B cell (primary cell): ENCODE measurements around the gene STXBP6. TPM values are rescaled to one million over a fixed set of nuclear protein-coding genes. Genes with fewer than 3 reads are reported as not detected.

Experiments
- ATAC-seq: fragments of 200-7000 bp; cut with Tn5 transposase; one replicate; pipeline ENCODE4 v1.10.0; 2021; ENCODE audit warnings: low read depth, mild to moderate bottlenecking, moderate number of reproducible peaks, moderate library complexity
- CTCF ChIA-PET: fragments of 350-600 bp; sonication (Branson Sonifier 250); formaldehyde crosslinking; loops from one replicate; lab custom pipeline; 2021; ENCODE audit warnings: antibody characterized with exemption, inconsistent platforms; lab: Charles Lee
- POLR2A ChIA-PET: fragments of 350-600 bp; sonication (Branson Sonifier 250); formaldehyde crosslinking; loops from one replicate; lab custom pipeline; 2021; ENCODE audit warnings: antibody characterized with exemption; lab: Charles Lee
- DNase-seq: peaks from one replicate; pipeline ENCODE4 v3.0.0; 2013
- H2AFZ ChIP-seq: 2 replicates; pipeline ENCODE4 v1.6.1; 2012; ENCODE audit warnings: mild to moderate bottlenecking, low read depth, low read length; ENCODE audit not compliant: insufficient read depth, poor library complexity, severe bottlenecking
- H3K27ac ChIP-seq, 2 donors: 1 replicate in 1 of 2; 2 replicates in 1 of 2; pipeline ENCODE4 v1.5.1; 2012 to 2013; ENCODE audit warnings: low read length in 2 of 2, mild to moderate bottlenecking in 2 of 2, moderate library complexity in 1 of 2
- H3K27me3 ChIP-seq, 4 experiments: fragments of 200-600 bp in 1 of 4; sonication (generic) in 1 of 4; replicated peaks in 1 of 4; 1 replicate in 2 of 4; 2 replicates in 2 of 4; pipeline versions ENCODE4 v1.6.1 to v1.7.0; 2013 to 2016; ENCODE audit warnings: low read length in 3 of 4, mild to moderate bottlenecking in 2 of 4, mixed read lengths in 1 of 4, moderate library complexity in 1 of 4; ENCODE audit not compliant: insufficient read depth in 4 of 4, control insufficient read depth in 3 of 4; ENCODE audit errors: control extremely low read depth in 1 of 4
- H3K36me3 ChIP-seq, 2 experiments: replicated peaks in 1 of 2; 1 replicate in 1 of 2; 2 replicates in 1 of 2; pipeline versions ENCODE4 v1.6.1 to v1.7.1; 2013; ENCODE audit warnings: low read length in 1 of 2; ENCODE audit not compliant: insufficient read depth in 2 of 2, control insufficient read depth in 1 of 2; ENCODE audit errors: control extremely low read depth in 1 of 2, extremely low read depth in 1 of 2
- H3K4me1 ChIP-seq, 2 donors: fragments of 200-600 bp in 1 of 2; sonication (generic) in 1 of 2; 1 replicate in 1 of 2; 2 replicates in 1 of 2; pipeline versions ENCODE4 v1.5.1 to v1.6.1; 2013 to 2017; ENCODE audit warnings: low read length in 2 of 2; ENCODE audit not compliant: control insufficient read depth in 2 of 2, insufficient read depth in 2 of 2
- H3K4me2 ChIP-seq: replicated peaks from 2 replicates; pipeline ENCODE3; 2012; ENCODE audit warnings: mild to moderate bottlenecking, low read depth, low read length; ENCODE audit not compliant: poor library complexity, severe bottlenecking
- H3K4me3 ChIP-seq, 5 experiments: fragments of 200-600 bp in 1 of 5; sonication (generic) in 1 of 5; 1 replicate in 3 of 5; 2 replicates in 2 of 5; pipeline versions ENCODE4 v1.5.1 to v1.7.0; 2011 to 2016; ENCODE audit warnings: low read length in 4 of 5, mild to moderate bottlenecking in 4 of 5, low read depth in 2 of 5, control low read depth in 1 of 5, moderate library complexity in 1 of 5; ENCODE audit not compliant: insufficient read depth in 1 of 5; ENCODE audit errors: control extremely low read depth in 1 of 5, extremely low read depth in 1 of 5
- H3K79me2 ChIP-seq: fragments of 200-600 bp; sonication (generic); one replicate; pipeline ENCODE4 v1.6.0; 2016; ENCODE audit warnings: low read length; ENCODE audit not compliant: control insufficient read depth, insufficient read depth
- H3K9ac ChIP-seq: fragments of 200-600 bp; sonication (generic); 2 replicates; pipeline ENCODE4 v1.6.1; 2017; ENCODE audit warnings: mild to moderate bottlenecking, low read length, moderate library complexity
- H3K9me3 ChIP-seq, 3 donors: one replicate each; pipeline versions ENCODE4 v1.6.1 to v1.7.1; 2013; ENCODE audit warnings: low read length in 2 of 3; ENCODE audit not compliant: control insufficient read depth in 2 of 3, insufficient read depth in 1 of 3; ENCODE audit errors: control extremely low read depth in 1 of 3
- H4K20me1 ChIP-seq: 2 replicates; pipeline ENCODE4 v1.6.0; 2012; ENCODE audit warnings: mild to moderate bottlenecking, low read length; ENCODE audit not compliant: insufficient read depth, control insufficient read depth, poor library complexity, severe bottlenecking
- H3K27ac Mint-ChIP-seq: one replicate; pipeline ENCODE4 v1.8.0; 2021; ENCODE audit warnings: mixed read lengths
- H3K27me3 Mint-ChIP-seq: one replicate; pipeline ENCODE4 v1.8.0; 2021; ENCODE audit warnings: mixed read lengths
- H3K4me1 Mint-ChIP-seq: one replicate; pipeline ENCODE4 v1.8.0; 2021; ENCODE audit warnings: mixed read lengths
- H3K4me3 Mint-ChIP-seq: one replicate; pipeline ENCODE4 v1.8.0; 2021; ENCODE audit warnings: mixed read lengths
- H3K9me3 Mint-ChIP-seq: one replicate; pipeline ENCODE4 v1.8.0; 2022; ENCODE audit warnings: mixed read lengths; ENCODE audit not compliant: insufficient read depth
- CTCF ChIP-seq: fragments of 200-600 bp; IDR thresholded peaks from one replicate; pipeline ENCODE4 v1.8.0; 2022; ENCODE audit warnings: antibody characterized with exemption, mild to moderate bottlenecking
- EZH2 ChIP-seq: IDR thresholded peaks from 2 replicates; pipeline ENCODE4 v1.6.1; 2012; ENCODE audit warnings: borderline replicate concordance, low read depth, mild to moderate bottlenecking, moderate library complexity, low read length; ENCODE audit not compliant: insufficient read depth, poor library complexity, severe bottlenecking
- WGBS: methylation state at CpG from one replicate; pipeline ENCODE4 v1.1.5; 2013; ENCODE audit warnings: missing lambda C conversion rate; ENCODE audit not compliant: insufficient coverage; 5-methylcytosine and 5-hydroxymethylcytosine counted together
- intact Hi-C: fragments of 100-400 bp; cut with micrococcal nuclease; formaldehyde crosslinking; loops from one replicate; pipeline ENCODE4 v1.10.0; 2022
- polyA plus RNA-seq: library from polyadenylated mRNA; depleted of rRNA; stranded (reverse); fragments of >200 nt; gene quantifications from 2 replicates; pipeline ENCODE4 v1.2.3, GENCODE V29; 2012
- total RNA-seq, 2 donors: library from RNA; stranded (reverse); fragments of 120-200 nt in 1 of 2; gene quantifications; 1 replicate in 1 of 2; 2 replicates in 1 of 2; pipeline versions ENCODE4 v1.2.3 to v1.2.4, GENCODE V29; 2013 to 2022

The STXBP6 gene
- total and polyA plus RNA-seq, 2 donors (not counting 1 experiment from before 2014, with no cell fraction given): 0.01 TPM; not detected in 1

GRCh38 chr14:24999157-24999556 is 50.8 kb downstream of the STXBP6 start:
- H3K27ac ChIP-seq: no peak overlapping the region
- ATAC-seq (no peak), DNase-seq (no peak)
- no peaks in the 10 kb centered on the region for H3K36me3 ChIP-seq
- no peak overlapping the region for H3K27ac Mint-ChIP-seq
- ChIA-PET POLR2A (no interaction called here), CTCF (no interaction called here)
- no peak overlapping the region for H3K4me3 Mint-ChIP-seq
- intact Hi-C loops: no loop called here
- H3K27me3 Mint-ChIP-seq: no peaks in the 10 kb centered on the region
- H3K79me2 ChIP-seq: no peaks in the 10 kb centered on the region
- no peak overlapping the region for H3K4me2 ChIP-seq
- H3K27me3 ChIP-seq: no peaks in the 10 kb centered on the region
- H3K4me1 ChIP-seq: no peaks in the 10 kb centered on the region
- no peaks in the 10 kb centered on the region for H3K9me3 ChIP-seq
- H3K4me3 ChIP-seq: no peak overlapping the region
- no peaks in the 10 kb centered on the region for H4K20me1 ChIP-seq
- 100% methylated on average over 1 of the region's 4 CpGs for WGBS
- no peak overlapping the region for H2AFZ ChIP-seq
- TF ChIP-seq CTCF (no peak), EZH2 (no peak)
- no peaks in the 10 kb centered on the region for H3K4me1 Mint-ChIP-seq
- H3K9me3 Mint-ChIP-seq: no peaks in the 10 kb centered on the region
- H3K9ac ChIP-seq: no peak overlapping the region

GRCh38 chr14:24996930-24997725 is 52.8 kb downstream of the STXBP6 start:
- intact Hi-C loops: no loop called here
- POLR2A ChIA-PET: no interaction called here
- WGBS: 72% methylated on average over 3 of the region's 6 CpGs

More at GRCh38 chr14:24996930-24997725, 52.8 kb downstream of the STXBP6 start:
- Mint-ChIP-seq H3K27ac (no peak overlapping the region), H3K27me3 (no peaks in the 10 kb centered on the region), H3K4me1 (no peaks in the 10 kb centered on the region), H3K4me3 (no peak overlapping the region), H3K9me3 (no peaks in the 10 kb centered on the region)
- Histone ChIP-seq H3K4me1 (no peaks in the 10 kb centered on the region), H3K4me2 (no peak overlapping the region), H3K36me3 (no peaks in the 10 kb centered on the region), H3K9ac (no peak overlapping the region), H4K20me1 (no peaks in the 10 kb centered on the region), H3K4me3 (no peak overlapping the region), H3K9me3 (no peaks in the 10 kb centered on the region), H3K27ac (no peak overlapping the region), H2AFZ (no peak overlapping the region), H3K27me3 (no peaks in the 10 kb centered on the region), H3K79me2 (no peaks in the 10 kb centered on the region)
- CTCF ChIA-PET: interaction anchor here (0.6 kb wide), 1 partner anchor 303 kb away, joined by 3 read pairs; no protein-coding TSS in a partner anchor
- TF ChIP-seq CTCF (no peak), EZH2 (no peak)
- ATAC-seq (no peak), DNase-seq (no peak)
